ENCODE results near the gene ASPHD1. TPM values are rescaled to one million over a fixed set of nuclear protein-coding genes. Genes with fewer than 3 reads are reported as not detected.

ASPHD1 gene
- total and polyA plus RNA-seq, 2 of the 8 experiments (the other 6 are each of a cell fraction or from before 2014, with no cell fraction given) = 14.5 to 18.6 TPM

Other genes starting within 250 kb of the ASPHD1 start
- gene SPN, start 237.2 kb upstream of the ASPHD1 start, total RNA-seq (2021; fragmentation: NEBNext Ultra II Directional; extraction: Animal tissue kit (Norgen Biotek cat#: 25700)) = 1.6 and 1.8 TPM in 2 replicates
- 1.3 and 1.5 TPM in 2 replicates for gene SPN, start 237.2 kb upstream of the ASPHD1 start, polyA plus RNA-seq (2011; rRNA removed)
- gene QPRT, start 221.3 kb upstream of the ASPHD1 start, total RNA-seq (2021; fragmentation: NEBNext Ultra II Directional; extraction: Animal tissue kit (Norgen Biotek cat#: 25700)) = 102 and 106 TPM in 2 replicates
- 89.0 and 119 TPM in 2 replicates for gene QPRT, start 221.3 kb upstream of the ASPHD1 start, polyA plus RNA-seq (2011; rRNA removed)
- not detected in 2 replicates for gene C16orf54, start 154.5 kb upstream of the ASPHD1 start, total RNA-seq (2021; fragmentation: NEBNext Ultra II Directional; extraction: Animal tissue kit (Norgen Biotek cat#: 25700))
- not detected in 2 replicates for gene C16orf54, start 154.5 kb upstream of the ASPHD1 start, polyA plus RNA-seq (2011; rRNA removed)
- not detected in 2 replicates for gene ZG16, start 122.2 kb upstream of the ASPHD1 start, total RNA-seq (2021; fragmentation: NEBNext Ultra II Directional; extraction: Animal tissue kit (Norgen Biotek cat#: 25700))
- not detected in 2 replicates for gene ZG16, start 122.2 kb upstream of the ASPHD1 start, polyA plus RNA-seq (2011; rRNA removed)
- 142 and 145 TPM in 2 replicates for gene KIF22, start 109.7 kb upstream of the ASPHD1 start, total RNA-seq (2021; fragmentation: NEBNext Ultra II Directional; extraction: Animal tissue kit (Norgen Biotek cat#: 25700))
- 139 and 161 TPM in 2 replicates for gene KIF22, start 109.7 kb upstream of the ASPHD1 start, polyA plus RNA-seq (2011; rRNA removed)
- 376 and 380 TPM in 2 replicates for gene MAZ, start 94.0 kb upstream of the ASPHD1 start, total RNA-seq (2021; fragmentation: NEBNext Ultra II Directional; extraction: Animal tissue kit (Norgen Biotek cat#: 25700))
- gene MAZ, start 94.0 kb upstream of the ASPHD1 start, polyA plus RNA-seq (2011; rRNA removed) = 219 and 357 TPM in 2 replicates
- gene PRRT2, start 88.3 kb upstream of the ASPHD1 start, total RNA-seq (2021; fragmentation: NEBNext Ultra II Directional; extraction: Animal tissue kit (Norgen Biotek cat#: 25700)) = 12.8 and 16.6 TPM in 2 replicates
- gene PRRT2, start 88.3 kb upstream of the ASPHD1 start, polyA plus RNA-seq (2011; rRNA removed) = 32.6 and 49.7 TPM in 2 replicates
- 56.4 and 56.6 TPM in 2 replicates for gene PAGR1, start 84.3 kb upstream of the ASPHD1 start, total RNA-seq (2021; fragmentation: NEBNext Ultra II Directional; extraction: Animal tissue kit (Norgen Biotek cat#: 25700))
- 35.4 and 53.5 TPM in 2 replicates for gene PAGR1, start 84.3 kb upstream of the ASPHD1 start, polyA plus RNA-seq (2011; rRNA removed)
- gene MVP, start 80.0 kb upstream of the ASPHD1 start, total RNA-seq (2021; fragmentation: NEBNext Ultra II Directional; extraction: Animal tissue kit (Norgen Biotek cat#: 25700)) = 1.9 and 2.9 TPM in 2 replicates
- gene MVP, start 80.0 kb upstream of the ASPHD1 start, polyA plus RNA-seq (2011; rRNA removed) = 1.9 and 4.3 TPM in 2 replicates
- 69.2 and 70.9 TPM in 2 replicates for gene CDIPT, start 37.3 kb upstream of the ASPHD1 start, total RNA-seq (2021; fragmentation: NEBNext Ultra II Directional; extraction: Animal tissue kit (Norgen Biotek cat#: 25700))
- gene CDIPT, start 37.3 kb upstream of the ASPHD1 start, polyA plus RNA-seq (2011; rRNA removed) = 140 and 190 TPM in 2 replicates
- 43.5 and 46.6 TPM in 2 replicates for gene SEZ6L2, start 938 bp upstream of the ASPHD1 start, total RNA-seq (2021; fragmentation: NEBNext Ultra II Directional; extraction: Animal tissue kit (Norgen Biotek cat#: 25700))
- gene SEZ6L2, start 938 bp upstream of the ASPHD1 start, polyA plus RNA-seq (2011; rRNA removed) = 47.7 and 65.7 TPM in 2 replicates
- gene KCTD13, start 25.7 kb downstream of the ASPHD1 start, total RNA-seq (2021; fragmentation: NEBNext Ultra II Directional; extraction: Animal tissue kit (Norgen Biotek cat#: 25700)) = 10.8 and 12.3 TPM in 2 replicates
- 9.2 and 14.0 TPM in 2 replicates for gene KCTD13, start 25.7 kb downstream of the ASPHD1 start, polyA plus RNA-seq (2011; rRNA removed)
- 60.2 and 64.9 TPM in 2 replicates for gene TMEM219, start 61.6 kb downstream of the ASPHD1 start, total RNA-seq (2021; fragmentation: NEBNext Ultra II Directional; extraction: Animal tissue kit (Norgen Biotek cat#: 25700))
- gene TMEM219, start 61.6 kb downstream of the ASPHD1 start, polyA plus RNA-seq (2011; rRNA removed) = 116 and 150 TPM in 2 replicates
- 32.6 and 34.2 TPM in 2 replicates for gene TAOK2, start 73.4 kb downstream of the ASPHD1 start, total RNA-seq (2021; fragmentation: NEBNext Ultra II Directional; extraction: Animal tissue kit (Norgen Biotek cat#: 25700))
- gene TAOK2, start 73.4 kb downstream of the ASPHD1 start, polyA plus RNA-seq (2011; rRNA removed) = 13.5 and 18.0 TPM in 2 replicates
- gene HIRIP3, start 95.1 kb downstream of the ASPHD1 start, total RNA-seq (2021; fragmentation: NEBNext Ultra II Directional; extraction: Animal tissue kit (Norgen Biotek cat#: 25700)) = 17.7 and 18.5 TPM in 2 replicates
- gene HIRIP3, start 95.1 kb downstream of the ASPHD1 start, polyA plus RNA-seq (2011; rRNA removed) = 11.9 and 14.0 TPM in 2 replicates
- 91.2 and 92.7 TPM in 2 replicates for gene INO80E, start 95.8 kb downstream of the ASPHD1 start, total RNA-seq (2021; fragmentation: NEBNext Ultra II Directional; extraction: Animal tissue kit (Norgen Biotek cat#: 25700))
- 43.0 and 110 TPM in 2 replicates for gene INO80E, start 95.8 kb downstream of the ASPHD1 start, polyA plus RNA-seq (2011; rRNA removed)
- gene DOC2A, start 110.5 kb downstream of the ASPHD1 start, total RNA-seq (2021; fragmentation: NEBNext Ultra II Directional; extraction: Animal tissue kit (Norgen Biotek cat#: 25700)) = 10.3 and 13.9 TPM in 2 replicates
- 20.7 and 34.2 TPM in 2 replicates for gene DOC2A, start 110.5 kb downstream of the ASPHD1 start, polyA plus RNA-seq (2011; rRNA removed)
- not detected in 2 replicates for gene C16orf92, start 122.7 kb downstream of the ASPHD1 start, total RNA-seq (2021; fragmentation: NEBNext Ultra II Directional; extraction: Animal tissue kit (Norgen Biotek cat#: 25700))
- not detected in 2 replicates for gene C16orf92, start 122.7 kb downstream of the ASPHD1 start, polyA plus RNA-seq (2011; rRNA removed)
- gene TLCD3B, start 130.8 kb downstream of the ASPHD1 start, total RNA-seq (2021; fragmentation: NEBNext Ultra II Directional; extraction: Animal tissue kit (Norgen Biotek cat#: 25700)) = 26.9 and 27.8 TPM in 2 replicates
- 15.2 and 23.0 TPM in 2 replicates for gene TLCD3B, start 130.8 kb downstream of the ASPHD1 start, polyA plus RNA-seq (2011; rRNA removed)
- gene ALDOA, start 165.3 kb downstream of the ASPHD1 start, total RNA-seq (2021; fragmentation: NEBNext Ultra II Directional; extraction: Animal tissue kit (Norgen Biotek cat#: 25700)) = 1,083 and 1,146 TPM in 2 replicates
- 1,072 and 1,397 TPM in 2 replicates for gene ALDOA, start 165.3 kb downstream of the ASPHD1 start, polyA plus RNA-seq (2011; rRNA removed)
- gene PPP4C, start 175.5 kb downstream of the ASPHD1 start, total RNA-seq (2021; fragmentation: NEBNext Ultra II Directional; extraction: Animal tissue kit (Norgen Biotek cat#: 25700)) = 148 TPM in 2 replicates
- 298 and 355 TPM in 2 replicates for gene PPP4C, start 175.5 kb downstream of the ASPHD1 start, polyA plus RNA-seq (2011; rRNA removed)
- 2.3 and 2.8 TPM in 2 replicates for gene TBX6, start 191.4 kb downstream of the ASPHD1 start, total RNA-seq (2021; fragmentation: NEBNext Ultra II Directional; extraction: Animal tissue kit (Norgen Biotek cat#: 25700))
- 2.2 and 3.6 TPM in 2 replicates for gene TBX6, start 191.4 kb downstream of the ASPHD1 start, polyA plus RNA-seq (2011; rRNA removed)
- gene YPEL3, start 195.7 kb downstream of the ASPHD1 start, total RNA-seq (2021; fragmentation: NEBNext Ultra II Directional; extraction: Animal tissue kit (Norgen Biotek cat#: 25700)) = 40.3 and 43.2 TPM in 2 replicates
- 53.3 and 91.8 TPM in 2 replicates for gene YPEL3, start 195.7 kb downstream of the ASPHD1 start, polyA plus RNA-seq (2011; rRNA removed)
- 1.5 TPM in 1 of 2 replicates, not detected in the other for gene GDPD3, start 213.0 kb downstream of the ASPHD1 start, total RNA-seq (2021; fragmentation: NEBNext Ultra II Directional; extraction: Animal tissue kit (Norgen Biotek cat#: 25700))
- 0.20 and 0.30 TPM in 2 replicates for gene GDPD3, start 213.0 kb downstream of the ASPHD1 start, polyA plus RNA-seq (2011; rRNA removed)
- 28.7 and 40.1 TPM in 2 replicates for gene MAPK3, start 222.7 kb downstream of the ASPHD1 start, total RNA-seq (2021; fragmentation: NEBNext Ultra II Directional; extraction: Animal tissue kit (Norgen Biotek cat#: 25700))
- 67.9 and 96.1 TPM in 2 replicates for gene MAPK3, start 222.7 kb downstream of the ASPHD1 start, polyA plus RNA-seq (2011; rRNA removed)

Measured in H1 (cell line).